NCI-H345 (cell line): ENCODE results near the gene EHD1.

Experiments
- DNase-seq: peaks from one replicate; lab custom pipeline; 2025; lab: John Stamatoyannopoulos, UW

Gene EHD1

GRCh38 chr11:64890522-64890939 lies 12.1 kb upstream of the EHD1 start:
- no peak for DNase-seq

GRCh38 chr11:64888729-64889511 lies 10.5 kb upstream of the EHD1 start:
- DNase-seq: no peak

DNA sequence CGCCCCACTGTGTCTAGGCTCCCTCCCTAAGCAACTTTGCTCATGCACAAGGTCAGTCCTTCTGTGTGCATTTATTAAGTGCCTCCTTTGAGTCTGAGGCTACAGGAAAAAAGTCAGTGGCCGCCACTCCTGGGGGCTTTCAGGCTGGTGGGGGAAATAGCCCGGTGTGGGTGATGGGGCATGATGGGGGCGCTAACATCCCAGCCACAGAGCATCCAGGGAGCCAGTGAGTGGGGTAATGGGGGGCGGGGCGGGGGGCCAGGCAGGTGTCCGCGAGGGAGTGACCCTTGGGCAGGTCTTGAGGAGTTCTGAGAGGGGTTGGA lies 9.9 kb upstream of the EHD1 start:
- DNase-seq: no peak

GRCh38 chr11:64887757-64888405 lies 9.5 kb upstream of the EHD1 start:
- peak; percentile 71 for DNase-seq

- no peak for DNase-seq
Measured at GRCh38 chr11:64887234-64887756, 8.9 kb upstream of the EHD1 start.

DNA sequence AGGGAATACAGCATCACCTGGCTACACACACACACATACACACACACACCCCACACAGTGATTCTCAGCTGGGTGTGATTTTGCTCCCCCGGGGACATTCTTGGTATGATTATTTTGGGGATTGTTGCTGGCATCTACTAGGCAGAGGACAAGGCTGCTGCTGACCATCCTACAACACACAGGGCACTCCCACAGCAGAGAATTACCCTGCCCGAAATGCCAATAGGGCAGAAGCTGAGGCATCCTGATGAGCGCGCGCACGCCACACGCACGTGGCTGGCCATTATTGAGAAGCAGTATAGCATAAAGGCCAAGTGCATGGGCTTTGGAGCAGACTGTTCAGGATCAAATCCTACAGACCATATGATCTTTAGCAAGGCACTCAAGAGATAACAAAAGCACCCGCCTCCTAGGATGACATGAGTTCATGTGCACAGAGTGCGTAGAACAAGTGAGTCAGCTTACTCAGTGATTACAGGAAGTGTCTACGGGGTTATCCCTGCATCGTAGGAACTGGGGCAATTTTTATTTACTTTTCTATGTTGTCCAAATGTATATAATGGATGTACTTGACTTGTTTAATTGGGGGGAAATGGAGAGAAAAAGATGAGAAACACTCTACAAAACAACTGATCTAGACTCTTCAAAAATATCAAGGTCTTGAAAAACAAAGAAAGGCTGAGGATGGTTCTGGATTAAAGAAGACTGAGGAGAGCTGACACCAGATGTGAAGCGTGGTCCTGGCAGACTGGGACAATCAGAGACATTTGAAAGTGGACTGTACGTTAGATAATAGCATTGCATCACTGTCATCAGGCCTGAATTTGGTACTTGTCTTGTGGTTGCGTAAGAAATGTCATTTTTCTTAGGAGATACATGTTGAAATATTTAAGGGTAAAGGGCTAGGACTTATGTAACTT lies 7.2 kb upstream of the EHD1 start:
- no peak for DNase-seq

GRCh38 chr11:64884019-64884418 lies 5.6 kb upstream of the EHD1 start:
- no peak for DNase-seq

DNA sequence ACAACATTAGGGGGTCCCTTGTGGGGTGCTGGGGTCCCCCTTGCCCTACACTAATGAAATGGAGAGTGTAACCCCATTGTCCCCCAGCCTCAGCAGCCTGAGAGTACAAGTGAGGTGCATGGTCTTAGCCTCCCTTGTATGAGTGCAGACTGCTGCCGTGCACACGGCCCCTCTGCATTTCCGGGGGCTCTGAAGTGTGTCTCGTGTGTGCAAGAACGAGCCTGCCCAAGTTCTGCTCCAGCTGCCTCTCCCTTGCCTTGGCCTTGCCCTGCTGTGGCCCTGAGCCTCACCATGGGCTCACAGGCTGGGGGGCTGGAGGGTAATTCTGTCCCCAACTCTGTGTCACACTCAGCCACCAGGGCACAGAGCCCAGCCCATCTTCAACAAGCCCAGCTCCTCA lies 5.2 kb upstream of the EHD1 start:
- DNase-seq: no peak

GRCh38 chr11:64882243-64882642 lies 3.8 kb upstream of the EHD1 start:
- no peak for DNase-seq

DNA sequence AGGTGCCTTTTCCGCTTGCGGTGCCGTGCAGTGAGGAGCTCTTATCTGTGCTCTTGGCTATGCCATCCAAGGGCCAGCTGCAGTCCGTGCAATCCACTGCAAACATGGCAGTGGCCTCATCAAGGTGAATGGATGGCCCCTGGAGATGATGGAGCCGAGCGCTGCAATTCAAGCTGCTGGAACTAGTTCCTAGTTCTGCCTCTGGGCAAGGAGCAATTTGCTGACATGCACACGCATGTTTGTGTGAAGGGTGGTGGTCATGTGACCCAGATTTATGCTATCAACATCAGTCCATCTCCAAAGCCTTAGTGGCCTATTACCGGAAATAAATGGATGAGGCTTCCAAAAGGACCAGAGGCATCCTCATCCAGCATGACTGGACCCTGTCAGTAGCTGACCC lies 3.1 kb upstream of the EHD1 start:
- DNase-seq: no peak

- DNase-seq: no peak
Measured at GRCh38 chr11:64880240-64881001, 2.0 kb upstream of the EHD1 start.

DNA sequence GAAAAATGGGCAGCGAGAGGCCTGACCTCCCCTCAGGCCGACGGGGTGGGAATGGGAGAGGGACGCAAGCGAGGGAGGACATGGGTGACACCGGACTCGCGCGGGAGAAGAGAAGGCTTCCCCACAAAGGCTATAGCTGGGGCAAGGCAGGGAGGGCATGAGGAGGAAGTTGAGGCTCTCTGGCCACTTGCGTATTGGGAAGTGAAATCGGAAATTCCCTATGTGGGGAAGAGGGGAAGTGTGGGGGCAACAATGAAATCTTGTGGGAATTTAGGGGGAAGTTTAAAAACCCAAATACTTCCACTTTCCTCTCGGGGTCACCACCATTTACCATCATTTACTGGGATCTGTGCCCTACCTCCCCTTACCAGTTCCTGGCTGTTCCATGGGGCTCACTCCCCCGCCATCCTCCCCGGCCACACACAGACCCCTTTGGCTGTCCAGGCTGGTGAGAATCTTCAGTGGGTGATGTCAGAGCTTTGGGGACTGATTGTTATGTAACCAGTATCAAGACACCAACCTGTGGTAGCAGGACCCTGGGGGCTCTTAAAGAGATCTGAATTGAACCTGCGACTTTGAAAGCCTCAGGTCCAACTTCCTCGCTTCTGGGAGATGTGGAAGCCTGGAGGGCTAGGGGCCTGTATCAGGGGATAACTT lies 951 bp upstream of the EHD1 start:
- no peak for DNase-seq

GRCh38 chr11:64878223-64878493 lies 263 bp downstream of the EHD1 start:
- DNase-seq: no peak

- peak; percentile 40 for DNase-seq
Measured at GRCh38 chr11:64877390-64878222, 815 bp downstream of the EHD1 start.

DNA sequence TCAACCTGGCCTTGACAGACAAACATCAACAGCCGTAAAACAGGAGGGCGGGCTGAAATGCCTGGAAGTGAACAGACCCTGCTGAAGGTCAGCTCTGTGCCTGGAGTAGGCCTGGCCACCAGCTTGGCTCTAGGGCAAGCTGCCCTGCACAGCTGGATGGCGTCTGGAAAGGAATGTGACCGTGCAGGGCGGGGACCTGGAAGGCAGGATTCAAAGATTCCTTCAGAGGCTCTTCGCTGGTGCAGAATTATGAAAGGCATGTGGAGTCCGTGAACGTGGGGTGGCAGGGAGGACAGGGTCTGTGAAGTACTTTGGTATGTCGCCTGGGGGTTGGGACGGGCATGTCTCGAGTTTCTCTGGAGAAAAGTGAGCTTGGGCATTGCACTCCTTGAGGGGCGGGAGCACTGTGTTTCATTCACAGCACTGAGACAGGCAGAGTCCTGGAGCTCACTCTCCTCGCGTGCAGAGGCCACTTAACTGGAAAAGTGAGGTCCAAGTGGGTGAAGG lies 1.5 kb downstream of the EHD1 start:
- no peak for DNase-seq

DNA sequence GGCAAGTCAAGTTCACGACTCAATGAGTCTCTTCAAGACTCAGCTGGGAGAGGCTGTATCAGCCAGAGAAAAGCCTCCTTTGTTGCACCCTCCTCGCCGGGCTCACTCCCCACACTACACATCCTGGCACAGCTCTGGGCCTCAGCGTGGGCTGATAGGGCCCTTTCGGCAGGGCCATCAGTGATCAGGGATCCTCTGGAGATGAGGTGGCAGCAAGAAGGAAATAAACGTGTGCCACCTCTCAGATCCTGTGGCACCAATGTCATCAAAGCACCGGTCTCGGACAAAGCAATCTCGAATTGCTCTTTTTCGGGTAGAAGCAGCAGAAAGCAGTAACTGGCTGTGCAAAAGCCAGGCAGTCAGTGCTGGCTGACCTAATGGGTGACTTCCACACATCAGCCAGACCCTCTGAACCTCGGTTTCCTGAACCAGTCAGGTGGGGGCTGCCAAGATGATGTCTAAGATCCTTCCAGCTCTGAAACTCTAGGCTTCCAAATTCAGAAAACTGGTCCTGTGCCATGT lies 2.1 kb downstream of the EHD1 start:
- no peak for DNase-seq

- no peak for DNase-seq
Measured at GRCh38 chr11:64875369-64876228, 2.8 kb downstream of the EHD1 start.

GRCh38 chr11:64874308-64875240 lies 3.8 kb downstream of the EHD1 start:
- DNase-seq: no peak
